Dedifferentiated amniotic fluid mesenchymal stem cell (primary cell): ENCODE measurements around the gene PVR.
A peak's percentile ranks its signal among the peaks of the same experiment; 100 is the strongest.
"Not testable (repeated sequence)": the region's sequence is repeated elsewhere in the genome, so short reads cannot be mapped to it uniquely, and the experiment has no call there.

Source experiments
- DNase-seq: peaks from one replicate; pipeline ENCODE4 v3.0.0-alpha.2; 2016; ENCODE audit errors: extremely low spot score

Gene PVR, protein sequence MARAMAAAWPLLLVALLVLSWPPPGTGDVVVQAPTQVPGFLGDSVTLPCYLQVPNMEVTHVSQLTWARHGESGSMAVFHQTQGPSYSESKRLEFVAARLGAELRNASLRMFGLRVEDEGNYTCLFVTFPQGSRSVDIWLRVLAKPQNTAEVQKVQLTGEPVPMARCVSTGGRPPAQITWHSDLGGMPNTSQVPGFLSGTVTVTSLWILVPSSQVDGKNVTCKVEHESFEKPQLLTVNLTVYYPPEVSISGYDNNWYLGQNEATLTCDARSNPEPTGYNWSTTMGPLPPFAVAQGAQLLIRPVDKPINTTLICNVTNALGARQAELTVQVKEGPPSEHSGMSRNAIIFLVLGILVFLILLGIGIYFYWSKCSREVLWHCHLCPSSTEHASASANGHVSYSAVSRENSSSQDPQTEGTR

DNA sequence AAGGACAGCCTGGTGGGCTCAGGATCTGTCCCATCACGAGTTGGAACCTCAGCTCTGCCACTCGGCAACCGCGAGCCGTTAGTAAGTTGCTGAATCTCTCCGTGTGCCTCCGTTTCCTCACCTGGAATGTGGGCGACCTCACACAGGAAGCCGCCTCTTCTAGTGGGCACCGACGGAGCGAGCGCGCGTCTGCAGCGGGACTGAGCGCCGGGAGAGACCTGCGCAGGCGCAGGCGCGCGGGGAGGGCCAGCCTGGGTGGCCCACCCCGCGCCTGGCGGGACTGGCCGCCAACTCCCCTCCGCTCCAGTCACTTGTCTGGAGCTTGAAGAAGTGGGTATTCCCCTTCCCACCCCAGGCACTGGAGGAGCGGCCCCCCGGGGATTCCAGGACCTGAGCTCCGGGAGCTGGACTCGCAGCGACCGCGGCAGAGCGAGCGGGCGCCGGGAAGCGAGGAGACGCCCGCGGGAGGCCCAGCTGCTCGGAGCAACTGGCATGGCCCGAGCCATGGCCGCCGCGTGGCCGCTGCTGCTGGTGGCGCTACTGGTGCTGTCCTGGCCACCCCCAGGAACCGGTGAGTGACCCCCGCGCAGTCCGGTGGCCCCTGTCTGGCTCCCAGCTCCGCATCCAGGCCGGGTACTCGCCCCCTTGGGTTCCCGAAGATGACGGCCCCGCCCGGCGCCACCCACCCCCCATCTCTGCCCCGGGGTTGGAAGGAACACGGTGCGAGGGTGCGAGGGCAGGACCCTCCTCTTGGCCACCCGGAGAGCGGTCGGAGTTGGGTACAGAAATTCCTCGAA is at the start of gene PVR:
Gene PVR (plus strand): TSS at position 306 of the 797 bp plus-strand sequence. CDS start 187 bp downstream, at position 493.
- DNase-seq = peak; percentile 39

DNA sequence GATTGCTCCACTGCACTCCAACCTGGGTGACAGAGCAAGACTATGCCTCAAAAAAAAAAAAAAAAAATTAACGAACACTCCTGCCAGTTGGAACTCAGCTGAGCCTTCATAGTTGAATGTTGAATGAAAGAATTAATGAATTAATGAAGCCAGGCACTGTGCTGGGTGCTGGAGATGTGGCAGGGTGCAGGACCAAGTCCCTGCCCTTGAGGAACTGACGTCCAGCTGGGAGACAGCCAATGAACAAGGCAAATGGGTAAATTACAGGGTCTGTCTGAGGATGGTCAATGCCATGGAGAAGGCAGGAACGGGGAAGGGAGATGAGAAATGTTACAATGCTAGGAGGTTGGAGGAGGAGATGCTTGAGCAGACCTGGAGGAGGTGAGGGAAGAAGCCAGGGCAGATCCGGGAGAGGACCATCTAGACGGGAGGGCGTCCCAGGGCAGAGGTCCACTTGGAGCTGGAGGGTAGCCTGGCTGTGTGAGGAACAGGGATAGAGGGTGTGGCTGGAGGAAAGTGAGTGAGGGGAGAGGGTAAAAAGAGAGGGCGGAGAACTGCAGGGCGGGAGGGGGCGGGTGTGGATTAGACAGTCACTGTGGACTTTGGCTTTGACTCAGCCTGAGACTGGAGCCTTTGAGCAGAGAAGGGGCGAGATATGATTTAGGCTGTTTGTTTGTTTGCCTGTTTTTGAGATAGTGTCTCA is 47.1 kb upstream of the PVR start:
- DNase-seq = no peak

DNA sequence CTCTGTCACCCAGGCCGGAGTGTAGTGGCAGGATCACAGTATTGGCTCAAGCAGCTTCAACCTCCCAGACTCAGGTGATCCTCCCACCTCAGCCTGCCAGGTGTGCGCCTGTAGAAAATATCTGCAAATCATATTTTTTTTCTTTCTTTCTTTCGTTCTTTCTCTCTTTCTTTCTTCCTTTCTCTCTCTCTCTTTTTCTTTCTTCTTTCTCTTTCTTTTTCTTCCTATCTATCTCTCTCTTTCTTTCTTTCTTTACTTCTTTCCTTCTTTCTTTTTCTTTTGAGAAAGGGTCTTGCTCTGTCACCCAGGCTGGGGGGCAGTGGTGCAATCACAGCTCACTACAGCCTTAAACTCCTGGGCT is 46.6 kb upstream of the PVR start:
- no peak for DNase-seq

DNA sequence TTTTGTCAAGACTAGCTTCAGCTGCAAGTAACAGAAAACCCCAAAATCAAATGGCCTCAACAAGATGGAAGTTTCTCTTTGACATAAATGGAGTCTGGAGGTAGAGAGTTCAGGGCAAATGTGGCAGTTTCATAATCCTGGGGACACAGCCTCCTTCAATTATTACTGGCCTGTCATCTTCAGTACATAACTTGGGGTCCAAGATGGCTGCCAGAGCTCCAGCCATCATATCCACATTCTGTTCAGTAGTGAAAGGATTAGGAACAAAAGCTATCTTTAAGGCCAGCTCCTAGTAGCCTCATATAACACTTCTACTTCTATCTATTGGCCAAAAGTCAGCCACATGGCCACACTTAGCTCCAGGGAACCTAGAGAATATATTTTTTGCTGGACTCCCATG is 45.4 kb upstream of the PVR start:
- DNase-seq = no peak

DNA sequence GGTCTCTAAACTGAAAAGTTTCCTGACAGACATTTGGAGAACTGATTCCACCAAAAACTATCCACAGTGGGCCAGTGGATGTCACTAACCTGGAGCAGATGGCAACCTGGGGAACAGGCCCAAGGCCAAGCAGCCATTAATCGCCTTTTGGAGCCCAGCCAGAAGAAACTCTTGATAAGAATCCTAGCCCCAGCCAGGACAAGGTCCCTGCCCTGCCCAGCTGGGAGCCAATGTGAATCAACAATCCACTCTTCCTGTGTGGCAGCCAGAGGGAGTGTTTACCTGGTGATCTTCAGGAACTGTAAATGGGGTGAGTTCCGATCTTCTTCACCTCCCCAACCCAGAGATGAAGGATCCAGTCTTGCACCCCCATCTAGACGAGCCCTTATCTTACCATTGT is 44.8 kb upstream of the PVR start:
- DNase-seq = no peak

DNA sequence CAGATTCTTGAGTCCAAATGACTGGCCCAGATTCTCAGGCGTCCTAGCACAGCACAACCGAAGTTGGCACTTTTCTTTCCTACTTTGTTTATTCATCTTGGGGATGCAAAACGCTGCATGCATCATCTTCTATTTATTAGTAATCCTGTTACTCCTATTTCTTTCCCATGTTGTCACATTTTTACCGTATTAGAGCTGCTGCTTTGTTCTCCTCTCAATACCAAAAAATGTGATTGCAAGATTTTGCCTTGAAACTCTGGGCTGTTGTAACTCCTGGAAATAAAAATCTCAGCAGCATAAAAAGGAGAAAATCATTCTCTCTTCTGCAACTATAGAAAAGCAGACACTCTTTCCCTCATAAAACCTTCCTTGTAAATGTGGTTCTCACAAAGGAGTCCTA is 43.2 kb upstream of the PVR start:
- peak; percentile 52 for DNase-seq

DNA sequence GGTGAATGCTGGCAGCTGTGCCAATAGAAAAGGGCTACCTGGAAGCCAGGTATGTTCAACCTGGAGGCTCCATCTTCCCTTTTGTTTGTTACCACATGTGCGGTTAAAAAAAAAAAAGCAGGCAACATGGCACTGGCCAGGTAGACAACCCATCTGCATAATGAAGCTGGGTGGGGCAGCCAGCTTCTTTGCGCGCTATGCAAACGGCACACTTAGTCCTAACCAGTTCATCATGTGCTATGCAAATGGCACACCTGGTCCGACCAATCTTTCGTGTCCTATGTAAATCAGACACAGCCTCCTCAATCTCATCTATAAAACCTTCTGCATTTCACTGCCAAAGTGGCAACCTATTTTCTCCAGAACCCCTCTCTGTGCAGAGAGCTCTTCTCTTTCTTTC is 41.6 kb upstream of the PVR start:
- no peak for DNase-seq

DNA sequence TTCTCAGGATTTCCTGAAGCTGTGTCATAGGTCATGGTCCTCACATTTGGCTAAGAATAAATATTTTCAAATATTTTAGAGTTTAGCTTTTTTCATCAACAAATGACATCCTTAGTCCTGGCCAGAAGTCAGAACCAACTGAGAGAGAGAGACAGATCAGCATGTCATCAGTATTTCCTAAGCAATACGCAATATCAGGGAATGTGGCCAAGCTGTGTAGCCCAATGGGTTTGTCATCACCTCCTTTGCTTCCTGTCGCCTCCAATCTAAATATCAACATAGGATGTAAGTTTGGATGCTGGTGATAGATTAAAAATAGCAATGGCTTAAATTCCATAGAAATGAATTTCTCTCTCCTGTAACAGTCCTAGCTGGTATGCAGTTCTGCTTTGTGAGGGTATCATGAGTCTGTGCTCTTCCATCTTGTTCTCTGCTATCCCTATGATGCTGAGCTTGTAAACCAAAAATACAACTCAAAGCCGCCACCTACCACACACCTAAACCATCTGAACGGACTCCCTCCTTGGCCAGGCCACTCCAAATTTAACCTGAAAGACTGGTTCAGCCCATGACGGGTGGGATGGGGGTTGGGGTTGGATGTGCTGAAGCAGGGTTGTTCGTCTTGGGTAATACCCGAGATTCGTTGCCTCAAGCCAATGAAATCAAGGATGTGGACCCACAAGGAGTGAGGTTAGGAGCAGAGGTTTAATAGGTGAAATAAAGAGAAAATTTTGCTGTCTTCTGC is 40.3 kb upstream of the PVR start:
- peak; percentile 86 for DNase-seq

DNA sequence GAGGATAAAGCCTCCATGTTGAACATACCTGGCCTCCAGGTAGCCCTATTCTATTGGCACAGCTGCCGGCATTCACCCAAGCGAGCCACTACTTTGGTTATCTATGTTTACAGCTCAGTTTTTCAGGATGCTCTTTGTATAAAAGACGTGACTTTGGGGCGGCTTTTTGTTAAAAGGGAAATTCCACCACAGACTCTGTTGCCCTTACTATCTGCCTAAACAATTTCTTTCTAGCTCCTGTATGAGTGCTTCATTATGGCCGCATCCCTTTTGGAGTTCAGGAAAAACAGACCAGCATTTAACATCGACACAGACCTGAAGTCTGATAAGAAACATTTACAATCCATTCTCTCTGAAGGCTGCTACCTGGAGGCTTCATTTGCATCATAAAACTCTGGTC is 39.5 kb upstream of the PVR start:
- DNase-seq = no peak

DNA sequence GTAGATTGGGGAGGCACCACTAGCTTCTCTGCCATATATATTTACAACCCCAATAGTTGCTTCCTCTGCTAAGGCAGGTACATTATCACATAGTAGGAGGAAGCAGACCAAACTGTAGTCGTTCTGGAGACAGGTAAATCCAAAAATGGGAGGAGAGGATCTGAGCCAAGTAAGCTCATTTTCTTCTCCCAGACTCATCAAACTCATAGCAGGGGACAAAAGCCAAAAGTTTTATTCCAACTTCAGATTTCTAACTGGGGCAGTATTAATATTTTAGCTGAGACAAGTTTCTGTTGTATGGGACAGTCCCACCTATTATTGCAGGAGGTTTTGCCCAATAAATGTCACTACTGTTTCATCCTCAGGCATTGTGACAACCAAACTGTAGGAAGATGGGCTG is 38.2 kb upstream of the PVR start:
- no peak for DNase-seq

DNA sequence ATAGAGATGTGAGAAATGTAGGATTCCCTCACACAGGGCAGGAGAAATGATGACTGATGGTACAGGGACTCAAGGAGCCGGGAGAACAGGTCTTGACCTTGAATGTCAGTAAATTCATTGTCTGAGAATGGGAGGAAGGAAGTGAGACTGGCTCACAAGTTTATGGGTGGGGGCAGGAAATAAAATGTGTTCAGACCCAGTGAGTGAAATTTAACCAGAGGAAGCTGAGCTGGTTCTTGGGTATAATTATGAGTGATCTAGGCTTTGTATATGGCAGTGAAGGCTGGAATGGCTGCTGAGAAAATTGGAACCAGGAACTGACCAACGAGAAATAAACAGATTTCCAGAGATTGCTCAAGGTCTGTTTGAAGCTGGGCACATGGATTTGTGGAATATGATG is 36.7 kb upstream of the PVR start:
- no peak for DNase-seq

DNA sequence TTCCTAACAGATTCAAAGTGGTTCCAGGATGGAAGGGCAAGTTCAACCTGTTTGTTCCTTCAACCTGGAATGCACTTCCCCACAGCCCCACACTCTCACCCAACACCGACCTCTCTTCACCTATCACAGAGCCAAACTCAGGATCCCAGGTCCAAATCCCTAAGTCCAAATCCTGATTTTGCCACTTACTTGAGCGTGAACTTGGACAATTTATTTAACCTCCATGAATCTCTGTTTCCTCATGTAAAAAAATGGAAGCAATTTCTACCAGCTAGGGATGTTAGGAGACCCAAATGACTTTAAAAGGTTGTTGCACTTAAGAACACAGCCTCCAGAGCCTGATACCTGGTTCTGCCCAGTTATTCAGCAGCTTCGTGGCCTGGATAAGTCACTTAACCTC is 35.8 kb upstream of the PVR start:
- no peak for DNase-seq

DNA sequence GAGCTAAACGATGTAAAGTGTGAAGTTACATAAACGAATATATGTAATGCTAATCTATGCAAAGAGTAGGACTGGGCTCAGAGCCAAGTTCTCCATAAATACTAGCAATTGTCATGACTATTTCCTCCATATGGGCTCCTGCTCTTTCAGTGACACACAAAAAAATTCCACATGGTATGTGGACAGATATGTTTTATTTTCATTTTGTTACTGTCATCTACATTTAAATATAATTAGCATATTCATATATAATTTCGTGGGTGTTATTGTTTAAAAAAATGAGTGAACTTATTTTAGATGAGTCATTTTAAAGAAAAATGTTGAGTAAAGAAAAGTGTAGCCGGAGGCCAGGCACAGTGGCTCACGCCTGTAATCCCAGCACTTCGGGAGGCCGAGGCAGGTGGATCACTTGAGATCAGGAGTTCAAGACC is 35.3 kb upstream of the PVR start:
- DNase-seq = no peak

DNA sequence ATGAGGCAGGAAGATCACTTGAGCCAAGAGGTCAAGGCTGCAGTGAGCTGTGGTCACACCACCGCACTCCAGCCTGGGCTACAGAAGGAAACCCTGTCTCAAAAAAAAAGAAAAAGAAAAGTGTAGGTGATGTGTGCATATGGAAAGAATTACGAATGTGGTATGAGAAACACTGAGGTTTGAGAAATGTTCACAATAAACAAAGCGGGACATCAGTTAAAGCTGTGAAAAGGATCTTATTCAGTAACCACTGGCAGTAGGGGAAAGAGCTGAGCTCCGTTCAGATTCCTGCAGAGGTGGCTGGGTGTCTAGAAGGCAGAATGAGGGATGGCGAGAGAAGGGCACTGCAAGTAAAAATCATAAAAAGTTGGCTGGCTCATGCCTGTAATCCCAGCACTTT is 34.5 kb upstream of the PVR start:
- no peak for DNase-seq

DNA sequence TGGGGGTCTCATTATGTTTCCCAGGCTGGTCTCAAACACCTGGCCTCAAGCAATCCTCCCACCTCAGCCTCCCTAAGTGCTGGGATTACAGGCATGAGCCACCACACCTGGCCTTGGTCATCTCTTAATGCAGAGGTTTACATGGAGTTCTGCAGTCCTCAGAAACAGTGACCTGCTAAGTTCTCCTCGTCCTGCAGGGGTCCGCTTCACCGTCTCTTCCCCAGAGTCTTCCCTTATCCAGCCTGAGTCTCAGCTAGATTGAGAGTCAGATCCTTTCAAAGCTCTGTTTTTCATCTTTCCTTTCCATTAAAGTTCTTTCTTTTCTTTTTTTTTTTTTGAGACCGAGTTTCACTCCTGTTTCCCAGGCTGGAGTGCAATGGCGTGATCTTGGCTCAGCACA is 33.2 kb upstream of the PVR start:
- not testable (repeated sequence) for DNase-seq

DNA sequence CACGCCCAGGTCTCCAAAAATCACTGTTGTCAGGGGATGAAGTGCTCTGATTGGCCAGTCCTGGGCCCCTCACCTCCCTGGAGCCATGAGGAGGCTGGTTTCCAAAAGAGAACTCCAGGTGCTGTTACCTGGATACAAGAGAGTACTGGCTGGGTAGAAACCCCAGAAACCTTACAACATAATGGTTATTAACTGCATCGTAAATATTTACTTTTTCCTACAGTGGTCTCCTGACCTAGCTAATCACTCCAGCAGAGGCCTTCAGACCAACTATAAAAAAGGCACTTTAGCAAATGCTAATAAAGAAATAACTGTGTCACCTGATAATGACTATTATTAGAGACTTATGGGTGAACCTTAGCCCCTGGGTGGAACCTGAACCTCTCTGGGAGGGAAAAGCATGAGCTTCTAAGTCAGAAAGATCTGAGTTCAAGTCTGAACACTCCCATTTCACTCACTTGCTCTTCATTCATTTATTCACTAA is 31.9 kb upstream of the PVR start:
- DNase-seq = no peak

DNA sequence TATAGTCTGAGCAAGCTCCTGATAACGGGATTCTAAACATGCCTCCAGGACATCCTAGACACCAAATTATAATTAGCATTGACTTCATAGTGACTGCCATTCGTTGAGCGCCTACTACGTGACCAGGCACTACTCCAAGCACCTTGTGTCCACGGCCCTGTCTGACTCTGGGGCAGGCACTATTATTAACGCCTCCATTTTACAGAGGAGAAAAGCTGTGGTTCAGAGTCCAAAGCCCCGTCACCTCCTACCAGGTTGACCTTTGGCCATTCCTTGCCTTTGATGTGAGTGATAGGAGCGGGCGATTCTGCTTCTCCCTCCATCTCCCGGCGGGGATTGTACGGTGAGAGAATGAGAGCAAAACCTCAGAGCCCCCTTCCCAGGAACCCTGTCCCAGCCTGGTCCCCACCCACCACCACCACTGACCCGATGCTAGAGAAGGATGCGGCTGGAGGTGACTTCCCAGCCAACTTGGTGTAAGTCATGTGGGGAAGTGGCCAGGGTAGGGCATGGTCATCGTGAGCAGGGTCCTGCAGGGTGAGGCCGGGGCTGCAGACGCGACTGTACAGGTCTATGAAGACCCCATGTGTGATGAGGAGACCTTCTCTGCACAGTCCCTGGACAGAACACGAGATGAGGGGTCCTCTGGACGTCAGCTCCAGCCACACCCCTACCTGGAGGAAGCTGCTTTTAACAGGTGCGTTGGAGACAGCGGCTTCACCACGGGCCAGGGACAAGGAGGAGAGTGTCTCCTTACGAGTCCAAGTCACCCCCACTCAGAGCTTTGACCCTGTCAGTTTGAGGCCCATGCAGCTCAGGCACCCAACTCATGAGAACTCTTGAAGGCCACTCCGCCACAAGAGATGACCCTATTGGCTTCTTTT is 30.2 kb upstream of the PVR start, which contains the start of gene IGSF23:
Gene IGSF23 (plus strand): TSS at position 269 of the 884 bp plus-strand sequence. CDS start 83 bp downstream, at position 352.
- DNase-seq = no peak

DNA sequence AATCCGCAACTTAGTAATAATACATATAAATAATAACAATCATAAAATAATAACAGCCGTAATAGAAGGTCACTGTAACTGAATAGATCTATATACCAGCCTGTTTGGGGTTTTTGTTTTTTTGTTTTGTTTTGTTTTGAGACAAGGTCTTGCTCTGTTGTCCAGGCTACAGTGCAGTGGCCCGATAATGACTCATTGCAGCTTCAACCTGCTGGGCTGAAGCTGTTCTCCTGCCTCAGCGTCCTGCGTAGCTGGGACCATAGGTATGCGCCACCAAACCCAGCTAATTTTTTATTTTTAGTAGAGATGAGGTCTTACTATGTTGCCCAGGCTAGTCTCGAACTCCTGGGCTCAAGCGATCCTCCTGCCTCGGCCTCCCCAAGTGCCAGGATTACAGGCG is 29.4 kb upstream of the PVR start:
- no peak for DNase-seq

DNA sequence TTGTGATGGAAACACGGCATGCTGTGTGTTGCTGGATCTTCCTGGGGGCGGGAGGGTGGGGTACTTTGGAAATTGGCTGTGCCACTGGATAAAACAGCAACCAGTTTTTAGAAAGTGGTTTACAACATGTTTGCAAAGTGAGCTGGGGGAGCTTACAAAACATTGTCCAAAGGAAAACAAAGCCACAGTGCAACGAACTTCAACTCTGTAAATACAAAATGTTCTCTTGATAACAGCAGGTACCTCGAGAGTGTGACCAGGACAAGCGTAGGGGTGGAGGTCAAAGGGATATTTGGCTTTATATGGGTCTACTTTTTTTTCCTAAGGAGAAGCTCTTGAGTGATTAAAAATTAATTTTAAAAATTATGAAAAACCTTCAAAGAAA is 27.9 kb upstream of the PVR start:
- no peak for DNase-seq

DNA sequence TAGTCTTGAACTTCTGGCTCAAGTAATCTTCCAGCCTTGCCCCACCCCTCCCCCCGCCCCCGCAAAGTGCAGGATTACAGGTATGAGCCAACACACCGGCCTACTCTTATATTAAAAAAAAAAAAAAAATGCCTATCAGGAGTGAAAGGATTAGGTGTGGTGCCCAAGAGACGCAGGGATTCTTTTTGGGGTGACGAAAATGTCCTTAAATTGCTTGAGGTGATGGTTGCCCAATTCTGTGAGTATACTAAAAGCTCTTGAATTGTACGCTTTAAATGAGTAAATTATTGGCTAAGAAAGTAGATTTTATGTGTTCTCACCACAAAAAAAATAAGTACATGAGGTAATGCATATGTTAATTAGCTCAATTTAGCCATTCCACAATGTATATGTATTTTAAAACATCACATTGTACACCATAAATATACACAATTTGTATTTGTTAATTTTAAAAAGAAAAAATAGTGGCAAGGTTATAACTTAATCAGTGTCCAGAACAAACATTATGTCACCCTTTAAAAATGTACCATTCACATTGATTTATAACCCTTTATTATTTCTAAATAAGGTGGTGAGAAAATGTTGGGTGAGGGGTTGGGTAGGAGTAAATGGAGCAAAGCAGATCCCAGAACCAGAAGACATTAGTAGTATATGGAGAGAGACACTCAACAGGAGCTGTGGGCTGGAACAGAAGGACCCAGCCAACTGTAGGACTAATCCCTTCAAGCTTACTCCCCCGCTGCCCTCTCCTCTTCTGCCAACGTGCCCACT is 26.4 kb upstream of the PVR start:
- no peak for DNase-seq
